Testis (tissue), 2 donors: ENCODE measurements around the gene CYGB.

ENCODE experiments used
- CTCF ChIP-seq, 3 experiments: fragments of 450-650 bp in 2 of 3; fragments of 200-600 bp in 1 of 3; sonication (generic) in 1 of 3; IDR thresholded peaks; one replicate each; pipeline ENCODE4 v1.5.1; 2016 to 2019; ENCODE audit warnings: antibody characterized with exemption in 3 of 3, mild to moderate bottlenecking in 2 of 3, moderate library complexity in 1 of 3
- POLR2A ChIP-seq: fragments of 450-650 bp; IDR thresholded peaks from one replicate; pipeline ENCODE4 v1.6.1; 2017; ENCODE audit warnings: antibody characterized with exemption, mild to moderate bottlenecking, moderate library complexity

GRCh38 chr17:76553178-76553908 is 15.8 kb upstream of the CYGB start:
- no peak for TF ChIP-seq CTCF (IDR thresholded peaks at IDR 0.05)
- no peak for TF ChIP-seq POLR2A
